ENCODE data around the gene OR4X1.
"Not testable (repeated sequence)": the region's sequence is repeated elsewhere in the genome, so short reads cannot be mapped to it uniquely, and the experiment has no call there.

Gene OR4X1

DNA sequence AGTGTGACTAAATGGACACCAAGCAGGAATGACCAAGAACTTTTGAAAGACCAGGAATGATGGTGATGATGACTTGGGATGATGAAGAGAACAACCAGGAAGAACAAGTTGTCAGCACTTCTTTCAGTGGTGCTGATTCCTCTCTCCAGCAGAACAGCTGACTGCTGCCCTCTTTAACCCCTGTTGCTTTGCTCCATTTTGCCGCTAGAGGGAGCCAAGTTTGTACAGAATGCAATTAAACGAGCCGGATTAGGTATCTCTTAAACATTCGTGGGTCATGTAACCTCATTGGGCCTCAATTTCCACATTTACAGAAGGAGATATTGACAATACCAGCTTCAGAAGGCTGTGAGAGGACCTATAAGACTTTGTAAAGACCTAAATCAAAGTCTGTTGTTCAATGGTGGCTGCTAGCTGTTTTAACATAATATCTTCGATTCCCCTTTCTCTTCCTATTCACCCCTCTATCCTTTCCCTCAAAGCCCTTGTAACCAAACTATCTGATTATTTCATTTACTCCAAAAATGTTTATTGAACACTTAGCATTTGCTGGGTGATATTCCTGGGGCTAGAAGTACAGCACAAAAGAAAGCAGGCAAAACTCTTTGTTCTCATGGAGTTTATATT is 44.2 kb downstream of the OR4X1 start:
- Histone ChIP-seq H3K4me2 (ENCODE audit: insufficient read depth, low read length) (no peak overlapping the region), H3K36me3 (ENCODE audit: insufficient read depth, low read length) (no peaks in the 10 kb centered on the region), H3K9ac (ENCODE audit: low read depth, low read length) (no peak overlapping the region), H3K4me1 (ENCODE audit: insufficient read depth, low read length) (no peaks in the 10 kb centered on the region), H3K27ac (ENCODE audit: low read length) (no peak overlapping the region), H3K9me3 (ENCODE audit: insufficient read depth, low read length, severe bottlenecking) (no peaks in the 10 kb centered on the region), H4K20me1 (ENCODE audit: insufficient read depth, low read length) (no peaks in the 10 kb centered on the region), H3K79me2 (ENCODE audit: insufficient read depth, low read length) (no peaks in the 10 kb centered on the region), H3K4me3 (ENCODE audit: low read depth in 1 of 2, low read length in 2 of 2) (no peak overlapping the region), H2AFZ (ENCODE audit: low read depth, low read length) (no peak overlapping the region), H3K27me3 (ENCODE audit: insufficient read depth, low read length, poor library complexity) (no peaks in the 10 kb centered on the region)
- DNase-seq = peak; percentile 78
- TF ChIP-seq, protein P1, sequence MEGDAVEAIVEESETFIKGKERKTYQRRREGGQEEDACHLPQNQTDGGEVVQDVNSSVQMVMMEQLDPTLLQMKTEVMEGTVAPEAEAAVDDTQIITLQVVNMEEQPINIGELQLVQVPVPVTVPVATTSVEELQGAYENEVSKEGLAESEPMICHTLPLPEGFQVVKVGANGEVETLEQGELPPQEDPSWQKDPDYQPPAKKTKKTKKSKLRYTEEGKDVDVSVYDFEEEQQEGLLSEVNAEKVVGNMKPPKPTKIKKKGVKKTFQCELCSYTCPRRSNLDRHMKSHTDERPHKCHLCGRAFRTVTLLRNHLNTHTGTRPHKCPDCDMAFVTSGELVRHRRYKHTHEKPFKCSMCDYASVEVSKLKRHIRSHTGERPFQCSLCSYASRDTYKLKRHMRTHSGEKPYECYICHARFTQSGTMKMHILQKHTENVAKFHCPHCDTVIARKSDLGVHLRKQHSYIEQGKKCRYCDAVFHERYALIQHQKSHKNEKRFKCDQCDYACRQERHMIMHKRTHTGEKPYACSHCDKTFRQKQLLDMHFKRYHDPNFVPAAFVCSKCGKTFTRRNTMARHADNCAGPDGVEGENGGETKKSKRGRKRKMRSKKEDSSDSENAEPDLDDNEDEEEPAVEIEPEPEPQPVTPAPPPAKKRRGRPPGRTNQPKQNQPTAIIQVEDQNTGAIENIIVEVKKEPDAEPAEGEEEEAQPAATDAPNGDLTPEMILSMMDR (IDR thresholded peaks at IDR 0.05; ENCODE audit: borderline replicate concordance, extremely low read depth, low read length, poor library complexity, severe bottlenecking) = peak; percentile 99
- no peak for TF ChIP-seq EZH2 (IDR thresholded peaks at IDR 0.05; ENCODE audit: borderline replicate concordance, low read depth, low read length, severe bottlenecking)
- ATAC-seq (ENCODE audit: insufficient read depth, low read depth) = peak; percentile 96

DNA sequence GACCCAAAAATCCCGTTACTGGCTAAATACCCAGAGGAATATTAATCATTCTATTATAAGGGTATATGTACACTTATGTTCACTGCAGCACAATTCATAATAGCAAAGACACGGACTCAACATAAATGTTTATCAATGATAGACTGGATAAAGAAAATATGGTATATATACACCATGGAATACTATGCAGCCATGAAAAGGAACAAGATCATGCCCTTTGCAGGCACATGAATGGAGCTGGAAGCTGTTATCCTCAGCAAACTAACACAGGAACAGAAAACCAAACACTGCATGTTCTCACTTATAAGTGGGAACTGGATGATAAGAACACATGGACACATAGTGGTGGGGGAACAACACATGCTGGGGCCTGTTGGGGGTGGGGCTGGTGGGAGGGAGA is 49.9 kb downstream of the OR4X1 start:
- H3K9ac ChIP-seq (ENCODE audit: low read depth, low read length); H2AFZ ChIP-seq (ENCODE audit: low read depth, low read length); H3K4me1 ChIP-seq (ENCODE audit: insufficient read depth, low read length); H3K9me3 ChIP-seq (ENCODE audit: insufficient read depth, low read length, severe bottlenecking); H4K20me1 ChIP-seq (ENCODE audit: insufficient read depth, low read length); H3K4me3 ChIP-seq (ENCODE audit: low read depth in 1 of 2, low read length in 2 of 2); H3K27ac ChIP-seq (ENCODE audit: low read length); ATAC-seq (ENCODE audit: insufficient read depth, low read depth); DNase-seq; H3K4me2 ChIP-seq (ENCODE audit: insufficient read depth, low read length); H3K27me3 ChIP-seq (ENCODE audit: insufficient read depth, low read length, poor library complexity); H3K79me2 ChIP-seq (ENCODE audit: insufficient read depth, low read length); H3K36me3 ChIP-seq (ENCODE audit: insufficient read depth, low read length): not testable (repeated sequence)

All from DND-41 (cell line).